Aorta (tissue), 5 donors: ENCODE data around the gene CDC42BPG. TPM values are rescaled to one million over a fixed set of nuclear protein-coding genes. Genes with fewer than 3 reads are reported as not detected.

Source experiments
- ATAC-seq: fragments of 200-7000 bp; cut with Tn5 transposase; one replicate; pipeline ENCODE4 v1.9.1; 2022; ENCODE audit warnings: moderate library complexity; ENCODE audit not compliant: low FRiP score
- DNase-seq, 2 donors: peaks; one replicate each; pipeline ENCODE4 v3.0.0-alpha.2; 2020
- H3K27ac ChIP-seq, 2 donors: one replicate each; pipeline ENCODE4 v1.5.1; 2013; ENCODE audit warnings: low read length in 2 of 2, mild to moderate bottlenecking in 2 of 2, moderate library complexity in 2 of 2, control low read depth in 1 of 2, inconsistent platforms in 1 of 2, low read depth in 1 of 2
- H3K27me3 ChIP-seq, 2 donors: one replicate each; pipeline ENCODE4 v1.6.1; 2013; ENCODE audit warnings: control low read depth in 1 of 2, low read length in 1 of 2, mild to moderate bottlenecking in 1 of 2, moderate library complexity in 1 of 2; ENCODE audit not compliant: insufficient read depth in 2 of 2, control insufficient read depth in 1 of 2
- H3K36me3 ChIP-seq, 2 donors: one replicate each; pipeline ENCODE4 v1.6.1; 2013; ENCODE audit warnings: control low read depth in 1 of 2, low read length in 1 of 2, mild to moderate bottlenecking in 1 of 2; ENCODE audit not compliant: insufficient read depth in 2 of 2, control insufficient read depth in 1 of 2
- H3K4me1 ChIP-seq, 2 donors: one replicate each; pipeline ENCODE4 v1.6.1; 2013; ENCODE audit warnings: low read length in 2 of 2, control low read depth in 1 of 2, mild to moderate bottlenecking in 1 of 2, moderate library complexity in 1 of 2; ENCODE audit not compliant: insufficient read depth in 2 of 2, control insufficient read depth in 1 of 2
- H3K4me3 ChIP-seq, 2 donors: one replicate each; pipeline ENCODE4 v1.5.1; 2013; ENCODE audit warnings: low read length in 2 of 2, control low read depth in 1 of 2, mild to moderate bottlenecking in 1 of 2
- H3K9me3 ChIP-seq: one replicate; pipeline ENCODE4 v1.6.1; 2013; ENCODE audit warnings: mild to moderate bottlenecking, low read length; ENCODE audit not compliant: control insufficient read depth
- WGBS, 2 donors: extraction: QIAGEN DNeasy Blood & Tissue Kit; methylation state at CpG; one replicate each; pipeline ENCODE4 v1.1.7; 2013; 5-methylcytosine and 5-hydroxymethylcytosine counted together
- intact Hi-C, 2 donors: fragments of 100-400 bp; cut with DNase I; formaldehyde crosslinking; loops; one replicate each; pipeline versions ENCODE4 v1.14.2 to v1.15.0; 2022
- polyA plus RNA-seq, 2 donors: library from polyadenylated mRNA; stranded (reverse); fragments of 200-250 nt; gene quantifications; one replicate each; pipeline ENCODE4 v1.2.3, GENCODE V29; 2013
- total RNA-seq, 2 donors: library from RNA; stranded (reverse); fragmentation: NEBNext Ultra II Directional; extraction: Animal tissue kit (Norgen Biotek cat#: 25700); gene quantifications; one replicate each; pipeline ENCODE4 v1.2.1, GENCODE V29; 2021
- donor health status: healthy with polysubstance abuse.
- donor health status: Bipolar disorder and iron deficiency.
- donor health status: DM: no; HTN: no; CAD: no.
- donor health status: DM: no; HTN: no; CAD: no.
- donor health status: DM: yes; HTN: yes; CAD: no.

Gene CDC42BPG
- total and polyA plus RNA-seq, 4 donors: 0.29 to 6.0 (median 0.86) TPM

DNA sequence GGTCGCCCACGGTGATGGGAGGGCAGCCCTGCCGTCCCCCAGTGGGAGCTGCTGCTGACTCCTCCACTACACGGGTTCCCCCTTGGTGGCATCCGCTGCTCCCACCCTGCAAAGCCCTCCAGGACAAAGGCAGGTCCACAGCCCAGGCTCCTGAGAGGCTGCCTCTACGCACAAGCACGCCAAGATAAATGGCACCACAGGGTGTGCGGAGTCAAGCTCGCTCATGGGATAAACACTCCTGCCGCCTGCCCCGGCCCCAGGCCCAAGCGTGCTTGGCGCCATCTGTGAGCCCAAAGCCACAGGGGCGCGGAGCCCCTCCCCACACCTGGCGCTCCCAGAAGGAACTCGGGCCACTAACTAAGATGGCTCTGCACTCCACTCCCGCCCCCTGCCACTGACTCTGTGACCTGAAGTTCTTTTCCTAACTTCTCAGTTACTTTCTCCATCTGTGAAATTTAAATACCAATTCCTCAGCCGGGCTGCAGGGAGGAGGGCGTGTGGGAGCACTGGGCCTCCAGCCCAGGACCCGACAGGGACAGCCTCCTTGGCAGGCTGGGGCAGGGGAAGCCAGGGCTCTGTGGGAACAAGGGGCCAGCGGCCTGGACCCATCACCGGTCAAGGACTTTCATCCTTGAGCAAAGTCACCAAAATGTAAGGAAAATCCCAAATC, 19.1 kb upstream of the CDC42BPG start:
- no peaks in the 10 kb centered on the region for H3K27me3 ChIP-seq
- H3K9me3 ChIP-seq: no peaks in the 10 kb centered on the region
- no peak for DNase-seq
- no peaks in the 10 kb centered on the region for H3K4me1 ChIP-seq
- intact Hi-C loops: no loop called here
- H3K36me3 ChIP-seq: no peaks in the 10 kb centered on the region
- H3K27ac ChIP-seq: peak overlapping the region; percentile 90 to 96
- H3K4me3 ChIP-seq: no peak overlapping the region
- peak; percentile 67 for ATAC-seq
- WGBS, 2 donors: 4 to 7% methylated on average over 23 of the region's 23 CpGs

DNA sequence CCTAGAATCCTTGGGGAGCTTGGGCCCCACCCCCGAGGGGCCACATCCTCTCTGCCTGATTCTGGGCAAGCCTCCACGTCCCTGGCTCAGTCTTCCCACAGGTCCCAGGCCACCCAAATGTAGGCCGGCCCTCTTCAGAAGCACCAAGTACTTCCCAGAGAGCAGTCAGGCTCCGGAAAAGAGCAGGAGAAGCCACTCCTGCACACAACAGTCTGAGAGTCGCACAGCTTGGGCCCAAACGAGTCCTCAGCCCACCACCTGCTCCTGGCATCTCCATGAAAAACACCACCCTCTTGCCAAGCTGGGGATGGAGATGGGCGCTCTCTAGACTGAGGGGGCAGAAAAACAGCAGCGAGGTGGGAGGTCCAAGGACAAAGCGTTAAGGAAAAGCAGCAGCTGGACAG, 18.5 kb upstream of the CDC42BPG start:
- intact Hi-C loops: no loop called here
- Histone ChIP-seq H3K27ac (peak overlapping the region; percentile 90 to 96), H3K4me3 (no peak overlapping the region), H3K9me3 (no peaks in the 10 kb centered on the region), H3K4me1 (no peaks in the 10 kb centered on the region), H3K27me3 (no peaks in the 10 kb centered on the region), H3K36me3 (no peaks in the 10 kb centered on the region)
- 1 to 6% methylated on average over 9 of the region's 9 CpGs for WGBS, 2 donors
- DNase-seq: no peak
- no peak for ATAC-seq

DNA sequence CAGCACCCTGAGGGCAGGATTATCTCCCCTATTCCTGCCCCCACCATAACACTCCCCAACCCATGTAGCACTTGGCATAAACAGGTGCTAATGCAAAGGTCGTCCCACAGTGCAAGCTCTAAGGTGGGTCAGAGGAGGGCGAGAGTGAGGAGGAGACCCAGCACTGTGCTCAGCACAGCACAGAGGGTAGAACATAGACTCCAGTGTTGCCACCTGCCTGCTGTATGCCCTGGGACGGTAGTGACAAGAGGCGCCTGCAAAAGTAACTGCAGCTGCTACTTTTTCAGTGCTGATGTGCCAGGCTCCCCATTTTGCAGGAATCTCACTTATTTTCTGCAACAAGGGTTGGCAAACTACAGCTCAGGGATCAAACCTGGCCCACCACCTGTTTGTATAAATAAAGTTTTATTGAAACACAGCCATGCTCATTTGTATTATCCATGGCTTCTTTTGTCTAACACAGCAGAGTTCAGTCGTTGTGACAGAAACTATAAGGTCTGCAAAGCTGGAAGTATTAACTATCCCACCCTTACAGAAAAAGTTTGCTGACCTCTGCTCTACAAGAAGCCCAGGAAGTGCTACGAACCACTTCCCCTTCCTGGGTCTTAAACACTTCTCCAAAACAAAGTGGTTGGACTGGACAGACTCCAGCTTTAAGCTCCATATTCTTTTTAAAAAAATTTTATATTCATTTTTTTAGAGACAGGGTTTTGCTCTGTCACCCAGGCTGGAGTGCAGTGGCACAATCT, 16.9 kb upstream of the CDC42BPG start:
- Histone ChIP-seq H3K27me3 (no peaks in the 10 kb centered on the region), H3K4me1 (no peaks in the 10 kb centered on the region), H3K4me3 (no peak overlapping the region), H3K36me3 (no peaks in the 10 kb centered on the region), H3K27ac (no peak overlapping the region), H3K9me3 (no peaks in the 10 kb centered on the region)
- intact Hi-C loops: no loop called here
- ATAC-seq: no peak
- no peak for DNase-seq
- WGBS, 2 donors: 93 to 95% methylated on average over 6 of the region's 6 CpGs

DNA sequence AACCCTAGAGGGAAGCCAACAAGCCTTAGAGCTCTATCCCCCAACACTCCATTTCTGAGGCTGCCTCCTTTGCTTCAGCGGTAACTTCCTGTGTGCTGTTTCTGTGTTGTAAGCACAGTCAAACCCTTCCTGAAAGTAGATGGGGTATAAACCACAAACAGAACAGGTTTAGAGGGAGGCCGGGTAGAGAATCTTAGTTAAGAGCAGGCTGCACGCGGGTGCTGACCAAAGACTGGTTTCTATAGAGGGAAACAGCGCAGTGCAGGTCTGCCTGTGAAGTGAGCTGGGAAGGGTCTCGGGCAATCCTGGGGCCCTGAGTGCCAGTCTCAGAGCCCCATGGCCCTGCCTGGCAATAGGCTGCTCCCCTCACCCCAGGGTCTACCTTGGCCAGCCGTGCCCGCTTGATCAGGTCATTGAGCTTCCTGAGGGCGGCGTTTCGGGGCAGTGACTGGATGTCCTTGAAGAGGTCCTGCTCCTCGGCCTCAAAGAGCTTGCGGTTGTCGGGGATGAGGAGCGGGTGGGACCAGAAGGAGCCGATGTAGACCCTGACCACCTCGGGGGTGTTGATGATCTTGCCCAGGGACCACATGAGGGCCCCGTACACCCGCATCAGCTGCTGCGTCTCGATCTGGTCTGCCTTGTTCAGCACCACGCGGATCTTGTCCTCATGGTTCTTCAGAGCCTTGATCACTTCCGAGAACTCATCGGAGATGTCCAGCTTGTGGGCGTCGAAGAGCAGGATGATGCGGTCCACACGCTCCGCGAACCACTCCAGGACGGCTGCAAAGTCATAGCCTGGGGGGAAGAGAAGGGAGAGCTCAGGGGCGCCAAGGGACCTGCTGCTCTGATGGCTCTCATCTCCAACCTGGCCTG, 15.3 kb upstream of the CDC42BPG start:
- intact Hi-C loops: no loop called here

DNA sequence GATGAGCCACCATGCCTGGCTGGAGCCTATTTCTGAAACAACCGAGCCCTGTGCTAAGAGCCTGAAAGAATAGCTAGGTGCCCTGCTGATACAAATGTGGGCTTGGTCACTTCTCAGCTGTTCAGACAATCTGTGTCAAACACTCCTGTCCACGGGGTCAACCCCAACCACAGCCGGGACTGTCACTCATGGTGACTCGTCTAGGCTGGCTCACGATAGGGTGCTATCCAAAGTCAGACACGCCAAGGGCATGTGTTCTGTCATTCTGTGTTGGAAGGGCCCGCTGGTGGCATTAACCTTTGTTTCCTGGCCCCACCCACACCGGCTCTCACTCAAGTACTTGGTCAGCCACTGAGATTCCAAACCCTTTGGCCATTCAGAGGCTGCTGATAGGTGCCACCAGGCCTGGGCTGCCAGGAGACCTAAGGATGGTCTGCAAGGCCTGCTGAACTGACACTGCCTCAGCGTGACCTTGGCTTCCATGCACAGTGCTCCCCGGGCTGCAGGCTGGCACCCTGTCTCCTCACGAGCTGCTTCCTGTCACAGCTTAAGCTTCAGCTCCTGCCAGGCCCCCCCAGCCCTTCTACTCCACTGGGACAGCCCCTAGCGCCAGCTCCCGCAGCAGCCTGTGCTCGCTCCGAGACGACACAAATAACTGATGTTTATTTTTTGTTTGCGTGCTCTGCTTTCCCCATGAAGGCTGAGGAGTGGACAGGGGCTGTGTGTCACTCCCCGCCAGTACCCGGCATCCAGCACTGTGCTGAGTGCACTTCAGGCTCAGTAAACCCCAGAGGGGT, 14.2 kb upstream of the CDC42BPG start:
- Histone ChIP-seq H3K9me3 (no peaks in the 10 kb centered on the region), H3K36me3 (peaks cover 0 to 4% of the 10 kb centered on the region in 2 donors), H3K27ac (no peak overlapping the region), H3K4me1 (peaks cover 0 to 4% of the 10 kb centered on the region in 2 donors), H3K4me3 (no peak overlapping the region), H3K27me3 (no peaks in the 10 kb centered on the region)
- ATAC-seq: no peak
- 48 to 61% methylated on average over 19 of the region's 19 CpGs for WGBS, 2 donors
- peak in 1 of 2 donors; percentile 75 for DNase-seq
- intact Hi-C loops: no loop called here

More for the DNA sequence above, 15.3 kb upstream of the CDC42BPG start:
- H3K27ac ChIP-seq: no peak overlapping the region
- H3K27me3 ChIP-seq: no peaks in the 10 kb centered on the region
- 94 to 95% methylated on average over 33 of the region's 33 CpGs for WGBS, 2 donors
- DNase-seq (peak in 1 of 2 donors; percentile 73), ATAC-seq (no peak)
- no peaks in the 10 kb centered on the region for H3K9me3 ChIP-seq
- H3K36me3 ChIP-seq: no peaks in the 10 kb centered on the region
- no peak overlapping the region for H3K4me3 ChIP-seq
- peaks cover 0 to 4% of the 10 kb centered on the region in 2 donors for H3K4me1 ChIP-seq

DNA sequence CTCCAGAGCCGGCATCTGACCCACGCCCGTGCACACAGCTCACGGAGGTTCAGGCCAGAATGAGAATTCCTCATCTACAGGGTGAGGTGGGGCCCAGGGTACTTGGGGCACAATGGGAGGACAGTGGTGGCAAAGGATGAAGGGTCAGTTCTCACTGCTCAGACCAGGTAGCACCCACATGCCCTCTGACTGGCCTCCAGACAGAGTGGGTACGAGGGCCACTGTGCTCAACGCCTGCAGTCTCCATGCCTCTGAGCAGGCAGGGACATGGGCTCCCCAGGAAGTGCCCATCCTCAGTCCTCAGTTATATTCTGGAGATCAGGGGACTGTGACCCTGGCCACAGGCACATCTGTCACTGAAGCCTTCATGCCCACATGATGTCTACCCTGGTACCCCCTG, 13.0 kb upstream of the CDC42BPG start:
- no peaks in the 10 kb centered on the region for H3K27me3 ChIP-seq
- H3K4me3 ChIP-seq: no peak overlapping the region
- ATAC-seq: no peak

DNA sequence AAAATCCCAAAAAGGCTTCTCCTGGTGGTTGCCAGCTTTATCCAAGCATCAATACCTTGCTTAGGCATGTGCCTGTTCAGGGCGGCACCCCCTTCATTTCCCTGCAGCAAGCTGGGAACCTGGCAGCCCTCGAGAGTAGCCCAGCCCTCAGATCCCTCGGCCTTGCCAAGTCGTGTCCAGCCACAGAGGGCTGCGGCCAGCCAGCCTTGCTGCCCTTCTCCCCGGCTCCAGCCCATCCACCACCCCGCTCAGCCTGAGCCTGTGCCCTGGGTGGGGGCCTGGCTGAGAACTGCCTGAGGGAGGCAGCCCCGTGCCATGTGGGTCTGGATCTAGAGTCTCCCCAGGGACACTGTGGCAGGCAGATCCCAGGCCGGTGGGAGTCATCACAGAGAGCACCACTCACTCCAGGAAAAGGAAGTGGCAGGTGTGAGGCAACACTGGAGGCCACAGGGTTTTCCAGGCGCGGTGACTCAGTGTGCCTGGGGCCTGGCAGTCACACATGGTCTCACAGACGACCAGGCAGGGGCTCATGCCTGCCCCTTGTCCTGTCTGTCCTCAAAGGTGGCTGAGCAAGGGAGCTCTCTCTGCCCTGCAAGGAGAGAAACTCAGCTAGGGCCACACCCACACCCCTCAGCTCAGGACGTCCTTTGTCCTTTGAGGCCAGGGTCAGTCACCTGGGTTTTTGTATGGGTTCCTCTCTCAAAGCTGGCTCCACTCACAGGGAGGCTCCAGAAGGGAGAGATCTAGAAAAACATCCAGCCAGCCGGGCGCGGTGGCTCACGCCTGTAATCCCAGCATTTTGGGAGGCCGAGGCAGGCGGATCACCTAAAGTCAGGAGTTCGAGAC, 12.2 kb upstream of the CDC42BPG start:
- no peak overlapping the region for H3K4me3 ChIP-seq
- no peaks in the 10 kb centered on the region for H3K9me3 ChIP-seq
- ATAC-seq (peak; percentile 79), DNase-seq (peak; percentile 91 to 94)
- H3K36me3 ChIP-seq: peaks cover 2 to 5% of the 10 kb centered on the region in 2 donors
- intact Hi-C loops: no loop called here
- H3K27ac ChIP-seq: peak overlapping the region; percentile 77 to 84
- H3K27me3 ChIP-seq: no peaks in the 10 kb centered on the region
- peaks cover 0 to 4% of the 10 kb centered on the region in 2 donors for H3K4me1 ChIP-seq
- whole genome bisulfite sequencing, 2 donors: 32 to 36% methylated on average over 19 to 20 of the region's 20 CpGs

More for the DNA sequence above, 13.0 kb upstream of the CDC42BPG start:
- WGBS, 2 donors: 91 to 96% methylated on average over 6 of the region's 6 CpGs
- no peaks in the 10 kb centered on the region for H3K9me3 ChIP-seq
- H3K4me1 ChIP-seq: peaks cover 0 to 4% of the 10 kb centered on the region in 2 donors
- H3K36me3 ChIP-seq: peaks cover 2 to 5% of the 10 kb centered on the region in 2 donors
- DNase-seq: no peak
- peak overlapping the region in 1 of 2 donors; percentile 2 for H3K27ac ChIP-seq
- intact Hi-C loops: no loop called here
